Esophagus muscularis mucosa (tissue), 4 donors: ENCODE results near the gene CDK14.

Experiments used
- CTCF ChIP-seq, 3 experiments: fragments of 200-600 bp in 2 of 3; fragments of 450-650 bp in 1 of 3; sonication (generic) in 2 of 3; IDR thresholded peaks; one replicate each; pipeline ENCODE4 v1.5.1; 2017 to 2019; ENCODE audit warnings: antibody characterized with exemption in 3 of 3, mild to moderate bottlenecking in 2 of 3, moderate library complexity in 1 of 3
- EP300 ChIP-seq: sonication (generic); formaldehyde crosslinking; IDR thresholded peaks from one replicate; pipeline ENCODE4 v1.6.1; 2017; ENCODE audit warnings: antibody characterized with exemption
- POLR2A ChIP-seq: fragments of 450-650 bp; IDR thresholded peaks from one replicate; pipeline ENCODE4 v1.6.1; 2017; ENCODE audit warnings: antibody characterized with exemption, moderate library complexity, mild to moderate bottlenecking, low read depth
- POLR2AphosphoS5 ChIP-seq, 2 donors: sonication (generic); formaldehyde crosslinking; IDR thresholded peaks; one replicate each; pipeline ENCODE4 v1.6.1; 2017; ENCODE audit warnings: antibody characterized with exemption in 2 of 2

- TF ChIP-seq CTCF (IDR thresholded peaks at IDR 0.05) (no peak), EP300 (no peak), POLR2AphosphoS5 (IDR thresholded peaks at IDR 0.05) (no peak), POLR2A (no peak)
Observed at GRCh38 chr7:91098566-91098965, 502.4 kb downstream of the CDK14 start.
